DOHH2 (cell line): ENCODE results near the gene SELPLG.
A peak's percentile ranks its signal among the peaks of the same experiment; 100 is the strongest.

Source experiments
- H3F3A ChIP-seq: fragments of 200-600 bp; sonication (generic), shearing (Covaris generic); 2 replicates; pipeline ENCODE4 v1.6.0; 2016; ENCODE audit warnings: antibody characterized with exemption, mild to moderate bottlenecking; ENCODE audit not compliant: control insufficient read depth, insufficient read depth
- H3K27ac ChIP-seq: fragments of 200-600 bp; sonication (generic); 2 replicates; pipeline ENCODE4 v1.5.1; 2014; ENCODE audit warnings: low read depth, mild to moderate bottlenecking, low read length, moderate library complexity
- H3K27me3 ChIP-seq: fragments of 200-600 bp; sonication (generic); 2 replicates; pipeline ENCODE4 v1.6.1; 2014; ENCODE audit warnings: mild to moderate bottlenecking, low read length, mixed read lengths; ENCODE audit not compliant: control insufficient read depth
- H3K36me3 ChIP-seq: fragments of 200-600 bp; sonication (generic); 2 replicates; pipeline ENCODE4 v1.6.1; 2014; ENCODE audit warnings: mild to moderate bottlenecking, low read length, moderate library complexity, mixed read lengths; ENCODE audit not compliant: control insufficient read depth
- H3K4me1 ChIP-seq: fragments of 200-600 bp; sonication (generic); 2 replicates; pipeline ENCODE4 v1.6.1; 2014; ENCODE audit warnings: mild to moderate bottlenecking, low read length, mixed read lengths; ENCODE audit not compliant: control insufficient read depth
- H3K4me2 ChIP-seq: fragments of 200-600 bp; sonication (generic); 2 replicates; pipeline ENCODE4 v1.6.0; 2014; ENCODE audit warnings: mild to moderate bottlenecking, low read length, moderate library complexity
- H3K4me3 ChIP-seq: fragments of 200-600 bp; sonication (generic); 2 replicates; pipeline ENCODE4 v1.5.1; 2014; ENCODE audit warnings: mild to moderate bottlenecking, low read length, mixed read lengths
- H3K79me2 ChIP-seq: fragments of 200-600 bp; sonication (generic); 2 replicates; pipeline ENCODE4 v1.6.1; 2014; ENCODE audit warnings: mild to moderate bottlenecking, low read length, mixed read lengths; ENCODE audit not compliant: control insufficient read depth
- H3K9me2 ChIP-seq: fragments of 200-600 bp; sonication (generic); replicated peaks from 2 replicates; pipeline ENCODE4 v1.6.1; 2014; ENCODE audit warnings: mild to moderate bottlenecking, low read length, mixed read lengths; ENCODE audit not compliant: control insufficient read depth
- H3K9me3 ChIP-seq: fragments of 200-600 bp; sonication (generic); 2 replicates; pipeline ENCODE4 v1.6.1; 2014; ENCODE audit warnings: antibody characterized with exemption, low read length, mixed read lengths; ENCODE audit not compliant: control insufficient read depth, insufficient read depth
- H4K20me1 ChIP-seq: fragments of 200-600 bp; sonication (generic); 2 replicates; pipeline ENCODE4 v1.6.0; 2014; ENCODE audit warnings: low read depth, mild to moderate bottlenecking, antibody characterized with exemption, low read length, moderate library complexity; ENCODE audit not compliant: control insufficient read depth, insufficient read depth
- EZH2phosphoT487 ChIP-seq: fragments of 200-600 bp; sonication (generic); IDR thresholded peaks from 2 replicates; pipeline ENCODE4 v1.6.1; 2017; ENCODE audit warnings: borderline replicate concordance, mild to moderate bottlenecking, antibody characterized with exemption, low read length, moderate library complexity, mixed read lengths
- TF ChIP-seq, protein P1 (sequence below): fragments of 200-600 bp; sonication (generic); IDR thresholded peaks from one replicate; pipeline ENCODE4 v1.5.1; 2014; ENCODE audit warnings: antibody characterized with exemption, mild to moderate bottlenecking, low read depth, low read length; ENCODE audit not compliant: poor library complexity, severe bottlenecking

Gene SELPLG, protein sequence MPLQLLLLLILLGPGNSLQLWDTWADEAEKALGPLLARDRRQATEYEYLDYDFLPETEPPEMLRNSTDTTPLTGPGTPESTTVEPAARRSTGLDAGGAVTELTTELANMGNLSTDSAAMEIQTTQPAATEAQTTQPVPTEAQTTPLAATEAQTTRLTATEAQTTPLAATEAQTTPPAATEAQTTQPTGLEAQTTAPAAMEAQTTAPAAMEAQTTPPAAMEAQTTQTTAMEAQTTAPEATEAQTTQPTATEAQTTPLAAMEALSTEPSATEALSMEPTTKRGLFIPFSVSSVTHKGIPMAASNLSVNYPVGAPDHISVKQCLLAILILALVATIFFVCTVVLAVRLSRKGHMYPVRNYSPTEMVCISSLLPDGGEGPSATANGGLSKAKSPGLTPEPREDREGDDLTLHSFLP

DNA sequence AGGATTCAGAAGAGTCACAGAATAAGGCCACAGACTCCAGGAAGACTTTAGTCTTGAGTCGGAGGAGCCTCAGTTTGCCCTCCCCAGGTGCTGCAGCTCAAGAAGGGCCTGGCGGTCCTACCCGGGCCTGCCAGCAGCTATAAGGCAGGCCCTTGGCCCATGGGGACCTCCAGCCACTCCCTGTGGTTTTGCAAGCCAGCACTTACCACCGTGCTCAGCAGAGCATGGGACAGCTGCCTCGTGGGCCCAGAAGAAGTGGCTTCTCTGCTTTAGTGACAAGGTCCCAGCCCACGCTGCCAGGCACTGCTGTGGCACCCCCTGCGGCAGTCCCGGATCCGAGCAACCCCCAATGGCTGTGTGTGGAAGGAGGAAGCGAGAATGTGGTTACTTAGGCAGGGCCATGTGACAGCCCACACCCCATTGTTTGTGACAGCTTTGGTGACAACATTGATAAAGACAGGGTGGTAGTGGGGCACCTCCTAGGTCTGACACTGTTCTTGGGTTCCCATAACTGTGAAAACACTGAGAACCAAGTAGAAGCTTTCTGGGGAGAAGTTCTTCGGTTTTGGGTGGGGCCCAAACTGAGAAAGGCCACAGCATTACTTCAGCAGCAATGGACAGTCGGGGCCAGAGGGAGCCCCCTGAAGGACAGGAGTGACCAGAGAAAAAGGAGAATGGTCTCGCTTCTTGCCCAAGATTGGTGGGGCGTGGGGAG lies at the start of gene SELPLG:
SELPLG (minus strand) TSS at position 361 of the 715 bp plus-strand sequence. CDS start 9,587 bp downstream, outside the sequence.
- Histone ChIP-seq H3K79me2 (no peaks in the 10 kb centered on the region), H3K36me3 (no peaks in the 10 kb centered on the region), H3K9me3 (no peaks in the 10 kb centered on the region), H3K4me2 (peak within 1 kb of the TSS; percentile 69), H3F3A (peaks cover 32% of the 10 kb centered on the region), H3K9me2 (no peaks in the 10 kb centered on the region), H3K27me3 (peaks cover 2% of the 10 kb centered on the region), H4K20me1 (no peaks in the 10 kb centered on the region), H3K4me1 (peaks cover 83% of the 10 kb centered on the region), H3K4me3 (peak within 1 kb of the TSS; percentile 54), H3K27ac (peak within 1 kb of the TSS; percentile 90)
- TF ChIP-seq, protein P1, sequence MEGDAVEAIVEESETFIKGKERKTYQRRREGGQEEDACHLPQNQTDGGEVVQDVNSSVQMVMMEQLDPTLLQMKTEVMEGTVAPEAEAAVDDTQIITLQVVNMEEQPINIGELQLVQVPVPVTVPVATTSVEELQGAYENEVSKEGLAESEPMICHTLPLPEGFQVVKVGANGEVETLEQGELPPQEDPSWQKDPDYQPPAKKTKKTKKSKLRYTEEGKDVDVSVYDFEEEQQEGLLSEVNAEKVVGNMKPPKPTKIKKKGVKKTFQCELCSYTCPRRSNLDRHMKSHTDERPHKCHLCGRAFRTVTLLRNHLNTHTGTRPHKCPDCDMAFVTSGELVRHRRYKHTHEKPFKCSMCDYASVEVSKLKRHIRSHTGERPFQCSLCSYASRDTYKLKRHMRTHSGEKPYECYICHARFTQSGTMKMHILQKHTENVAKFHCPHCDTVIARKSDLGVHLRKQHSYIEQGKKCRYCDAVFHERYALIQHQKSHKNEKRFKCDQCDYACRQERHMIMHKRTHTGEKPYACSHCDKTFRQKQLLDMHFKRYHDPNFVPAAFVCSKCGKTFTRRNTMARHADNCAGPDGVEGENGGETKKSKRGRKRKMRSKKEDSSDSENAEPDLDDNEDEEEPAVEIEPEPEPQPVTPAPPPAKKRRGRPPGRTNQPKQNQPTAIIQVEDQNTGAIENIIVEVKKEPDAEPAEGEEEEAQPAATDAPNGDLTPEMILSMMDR = peak; percentile 51
- TF ChIP-seq EZH2phosphoT487 = no peak

DNA sequence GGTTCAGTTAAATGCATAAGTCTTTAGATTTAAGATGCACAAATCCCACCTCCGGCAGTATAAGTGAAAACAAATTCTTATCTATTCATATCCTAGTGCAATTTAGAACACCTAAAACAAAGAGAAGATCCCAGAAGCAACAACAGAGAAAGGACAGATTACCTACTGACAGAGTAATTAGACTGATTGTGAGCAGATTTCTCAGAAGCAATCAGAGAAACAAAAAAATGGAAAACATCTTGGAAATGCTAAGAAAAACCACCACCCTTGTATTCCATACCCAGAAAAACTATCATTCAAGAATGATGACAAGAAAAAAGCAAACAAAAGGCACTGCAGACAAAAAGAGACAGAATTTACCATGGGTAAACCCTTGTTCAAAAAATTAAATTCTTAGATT lies 47.6 kb upstream of the SELPLG start:
- H3K4me3 ChIP-seq = no peak overlapping the region
- no peak overlapping the region for H3K4me2 ChIP-seq
- no peaks in the 10 kb centered on the region for H3K36me3 ChIP-seq
- peaks cover 12% of the 10 kb centered on the region for H3K4me1 ChIP-seq
- TF ChIP-seq, protein P1 = no peak
- TF ChIP-seq EZH2phosphoT487 = no peak
- no peak overlapping the region for H3K27ac ChIP-seq
- H3K9me2 ChIP-seq = no peaks in the 10 kb centered on the region
- no peaks in the 10 kb centered on the region for H3F3A ChIP-seq
- H3K27me3 ChIP-seq = no peaks in the 10 kb centered on the region
- no peaks in the 10 kb centered on the region for H3K79me2 ChIP-seq
- no peaks in the 10 kb centered on the region for H3K9me3 ChIP-seq
- H4K20me1 ChIP-seq = no peaks in the 10 kb centered on the region

DNA sequence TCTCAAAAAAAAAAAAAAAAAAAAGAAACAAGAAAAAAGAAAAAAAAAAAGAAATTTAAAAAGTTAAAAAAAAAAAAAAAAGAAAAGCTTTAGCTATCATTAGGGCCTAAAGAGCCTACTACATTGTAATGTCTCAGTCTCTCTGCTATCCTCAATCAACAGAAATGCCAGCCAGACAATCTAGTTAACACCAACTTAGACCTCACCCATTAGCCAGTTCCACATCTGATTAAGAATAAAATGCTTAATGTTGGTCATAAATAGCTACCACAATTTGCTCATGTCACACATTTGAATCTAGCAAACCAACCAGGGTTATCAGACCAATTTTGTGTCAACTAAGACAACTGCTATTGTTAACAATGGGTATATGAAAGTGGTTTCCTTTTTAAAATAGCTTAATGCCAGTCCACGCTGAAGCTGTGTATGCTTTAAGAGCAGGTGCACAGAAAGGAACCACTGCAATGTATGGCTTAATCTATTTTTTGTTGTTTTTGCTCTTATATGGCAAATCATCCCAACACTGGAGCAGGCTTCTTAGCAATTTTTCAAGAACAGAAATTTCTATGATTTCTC lies 45.5 kb upstream of the SELPLG start:
- Histone ChIP-seq H3F3A (no peaks in the 10 kb centered on the region), H3K79me2 (no peaks in the 10 kb centered on the region), H3K27ac (no peak overlapping the region), H3K9me2 (no peaks in the 10 kb centered on the region), H3K9me3 (no peaks in the 10 kb centered on the region), H3K36me3 (no peaks in the 10 kb centered on the region), H3K4me2 (no peak overlapping the region), H3K27me3 (no peaks in the 10 kb centered on the region), H3K4me3 (no peak overlapping the region), H3K4me1 (no peaks in the 10 kb centered on the region), H4K20me1 (no peaks in the 10 kb centered on the region)
- TF ChIP-seq, protein P1 = no peak
- TF ChIP-seq EZH2phosphoT487 = no peak
